ENCODE data around the gene HIPK2. TPM values are rescaled to one million over a fixed set of nuclear protein-coding genes. Genes with fewer than 3 reads are reported as not detected.

The HIPK2 gene
- total RNA-seq, 1 donor from 2014 or later = 47.2 TPM

GRCh38 chr7:139696552-139696951 lies 81.2 kb downstream of the HIPK2 start:
- Mint-ChIP-seq H3K36me3 (ENCODE audit: low read depth, unreplicated experiment) (peaks cover 13% of the 10 kb centered on the region), H3K4me3 (ENCODE audit: unreplicated experiment) (no peak overlapping the region), H3K27ac (ENCODE audit: unreplicated experiment) (no peak overlapping the region), H3K4me1 (ENCODE audit: unreplicated experiment) (peaks cover 2% of the 10 kb centered on the region), H3K9me3 (ENCODE audit: unreplicated experiment) (no peaks in the 10 kb centered on the region), H3K27me3 (ENCODE audit: unreplicated experiment) (peaks cover 7% of the 10 kb centered on the region)
- no peak for TF ChIP-seq CTCF (IDR thresholded peaks at IDR 0.05; ENCODE audit: unreplicated experiment)
- no peak for DNase-seq (ENCODE audit: low spot score)

- Mint-ChIP-seq H3K4me3 (ENCODE audit: unreplicated experiment) (no peak overlapping the region), H3K9me3 (ENCODE audit: unreplicated experiment) (no peaks in the 10 kb centered on the region), H3K4me1 (ENCODE audit: unreplicated experiment) (peaks cover 2% of the 10 kb centered on the region), H3K27me3 (ENCODE audit: unreplicated experiment) (peaks cover 4% of the 10 kb centered on the region), H3K36me3 (ENCODE audit: low read depth, unreplicated experiment) (peaks cover 8% of the 10 kb centered on the region), H3K27ac (ENCODE audit: unreplicated experiment) (no peak overlapping the region)
- TF ChIP-seq CTCF (IDR thresholded peaks at IDR 0.05; ENCODE audit: unreplicated experiment) = no peak
- no peak for DNase-seq (ENCODE audit: low spot score)
Measured at GRCh38 chr7:139695588-139695987, 82.2 kb downstream of the HIPK2 start.

GRCh38 chr7:139695051-139695450 lies 82.7 kb downstream of the HIPK2 start:
- no peaks in the 10 kb centered on the region for H3K9me3 Mint-ChIP-seq (ENCODE audit: unreplicated experiment)
- H3K27ac Mint-ChIP-seq (ENCODE audit: unreplicated experiment) = no peak overlapping the region

GRCh38 chr7:139694389-139694676 lies 83.5 kb downstream of the HIPK2 start:
- Mint-ChIP-seq H3K27me3 (ENCODE audit: unreplicated experiment) (peaks cover 5% of the 10 kb centered on the region), H3K27ac (ENCODE audit: unreplicated experiment) (no peak overlapping the region), H3K4me3 (ENCODE audit: unreplicated experiment) (no peak overlapping the region), H3K4me1 (ENCODE audit: unreplicated experiment) (peaks cover 2% of the 10 kb centered on the region), H3K9me3 (ENCODE audit: unreplicated experiment) (no peaks in the 10 kb centered on the region), H3K36me3 (ENCODE audit: low read depth, unreplicated experiment) (peaks cover 8% of the 10 kb centered on the region)
- DNase-seq (ENCODE audit: low spot score) = no peak
- TF ChIP-seq CTCF (IDR thresholded peaks at IDR 0.05; ENCODE audit: unreplicated experiment) = no peak

More at GRCh38 chr7:139695051-139695450, 82.7 kb downstream of the HIPK2 start:
- peaks cover 4% of the 10 kb centered on the region for H3K27me3 Mint-ChIP-seq (ENCODE audit: unreplicated experiment)
- H3K36me3 Mint-ChIP-seq (ENCODE audit: low read depth, unreplicated experiment) = peaks cover 8% of the 10 kb centered on the region
- TF ChIP-seq CTCF (IDR thresholded peaks at IDR 0.05; ENCODE audit: unreplicated experiment) = no peak
- no peak overlapping the region for H3K4me3 Mint-ChIP-seq (ENCODE audit: unreplicated experiment)
- peaks cover 2% of the 10 kb centered on the region for H3K4me1 Mint-ChIP-seq (ENCODE audit: unreplicated experiment)
- DNase-seq (ENCODE audit: low spot score) = no peak

- Mint-ChIP-seq H3K9me3 (ENCODE audit: unreplicated experiment) (no peaks in the 10 kb centered on the region), H3K36me3 (ENCODE audit: low read depth, unreplicated experiment) (peaks cover 8% of the 10 kb centered on the region), H3K4me3 (ENCODE audit: unreplicated experiment) (no peak overlapping the region), H3K27ac (ENCODE audit: unreplicated experiment) (no peak overlapping the region), H3K4me1 (ENCODE audit: unreplicated experiment) (peaks cover 2% of the 10 kb centered on the region), H3K27me3 (ENCODE audit: unreplicated experiment) (peaks cover 5% of the 10 kb centered on the region)
- no peak for DNase-seq (ENCODE audit: low spot score)
- TF ChIP-seq CTCF (IDR thresholded peaks at IDR 0.05; ENCODE audit: unreplicated experiment) = no peak
Measured at GRCh38 chr7:139693651-139694388, 84.0 kb downstream of the HIPK2 start.

Measured in endothelial cell (in vitro differentiated cells).